Umbilical cord (tissue), 2 donors: ENCODE results near the gene TREM1. TPM values are rescaled to one million over a fixed set of nuclear protein-coding genes. Genes with fewer than 3 reads are reported as not detected.
"Not testable (repeated sequence)": the region's sequence is repeated elsewhere in the genome, so short reads cannot be mapped to it uniquely, and the experiment has no call there.

Experiments
- DNase-seq: peaks from one replicate; pipeline ENCODE4 v3.0.0-alpha.2; 2015; ENCODE audit warnings: low spot score
- total RNA-seq: library from RNA; depleted of rRNA; stranded (reverse); fragments of >200 nt; gene quantifications from one replicate; pipeline ENCODE4 v1.2.3, GENCODE V29; 2014; ENCODE audit warnings: low replicate concordance; ENCODE audit not compliant: insufficient read depth

The TREM1 gene
- total RNA-seq, 1 donor from 2014 or later = 1.7 TPM

DNA sequence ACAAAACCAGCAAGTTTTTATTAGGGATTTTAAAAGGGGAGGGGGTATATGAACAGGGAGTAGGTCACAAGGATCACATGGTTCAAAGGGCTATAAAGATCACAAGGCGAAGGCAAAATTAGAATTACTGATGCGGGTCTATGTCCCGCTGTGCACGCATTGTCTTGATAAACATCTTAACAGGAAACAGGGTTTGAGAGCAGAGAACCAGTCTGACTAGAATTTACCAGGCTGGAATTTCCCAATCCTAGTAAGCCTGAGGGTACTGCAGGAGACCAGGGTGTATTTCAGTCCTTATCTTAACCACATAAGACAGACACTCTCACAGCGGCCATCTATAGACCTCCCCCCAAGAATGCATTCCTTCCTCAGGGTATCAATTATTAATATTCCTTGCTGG lies 10.8 kb upstream of the TREM1 start:
- DNase-seq = not testable (repeated sequence)

DNA sequence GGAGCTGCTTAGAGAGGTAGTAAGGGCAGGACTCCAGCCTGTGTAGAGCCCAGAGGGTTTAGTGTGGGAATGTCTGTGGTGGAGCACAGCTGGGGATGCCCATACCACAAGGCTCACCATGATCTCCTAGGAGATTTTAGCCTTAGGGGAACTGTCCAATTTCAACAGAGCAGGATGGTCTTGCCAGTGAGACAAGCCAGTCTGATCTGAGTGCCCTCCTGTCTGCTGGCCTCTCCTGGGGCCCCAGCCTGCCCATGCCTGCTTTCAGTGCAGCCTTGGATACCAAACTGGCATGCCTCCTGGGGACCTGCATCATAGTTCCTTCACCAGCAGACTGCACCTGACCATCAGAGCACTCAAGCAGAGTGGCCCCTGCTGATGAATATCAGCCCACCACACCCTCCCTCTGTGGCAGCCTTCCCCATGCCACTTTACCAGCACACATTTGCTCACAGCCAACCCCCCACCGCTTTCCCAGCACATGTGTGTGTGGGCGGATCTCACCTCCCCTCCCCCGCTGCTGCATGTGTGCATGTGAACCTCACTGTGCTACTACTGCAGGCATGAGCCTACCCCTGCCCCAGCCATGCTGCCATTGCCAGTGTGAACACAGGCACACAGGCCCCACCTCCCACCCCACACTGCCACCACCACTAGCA lies 7.9 kb upstream of the TREM1 start:
- no peak for DNase-seq

DNA sequence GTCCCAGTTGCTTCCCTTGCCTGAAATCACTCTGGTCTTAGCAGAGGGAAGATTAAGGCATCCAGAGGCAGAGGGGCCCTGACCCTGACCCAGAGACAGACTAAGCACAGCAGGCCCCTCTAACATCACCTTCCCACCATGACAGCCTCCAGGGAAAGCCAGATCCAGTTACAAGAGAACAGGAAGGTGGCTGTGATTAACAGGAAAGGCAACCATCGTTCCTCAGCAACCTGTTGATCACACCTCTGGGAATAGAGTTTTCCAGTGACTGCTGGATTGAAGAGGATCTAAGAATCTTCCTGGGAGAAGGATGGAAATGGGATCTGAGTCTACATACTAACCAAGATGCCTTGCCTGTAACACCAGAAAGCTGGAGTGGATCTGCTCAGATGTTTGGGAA lies 5.2 kb upstream of the TREM1 start:
- DNase-seq = no peak

DNA sequence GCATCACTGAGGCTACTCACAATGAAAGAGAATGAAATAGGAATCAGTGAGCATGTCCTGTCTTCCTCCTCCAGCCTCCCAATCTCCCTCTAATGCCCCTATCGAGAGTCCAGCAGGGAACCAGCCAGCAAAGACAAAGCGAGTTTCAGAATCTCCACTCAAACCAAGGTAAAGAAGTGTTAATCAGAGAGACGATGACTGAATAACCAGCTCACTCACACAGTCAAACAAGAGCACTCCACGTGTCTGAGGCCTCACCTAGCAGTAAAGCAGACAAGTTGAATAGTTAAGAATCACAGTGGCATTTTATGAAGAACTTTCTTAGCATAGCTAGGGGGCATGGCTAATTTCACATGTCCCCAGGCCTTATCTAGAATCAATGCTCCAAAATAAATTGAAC lies 3.3 kb upstream of the TREM1 start:
- no peak for DNase-seq

DNA sequence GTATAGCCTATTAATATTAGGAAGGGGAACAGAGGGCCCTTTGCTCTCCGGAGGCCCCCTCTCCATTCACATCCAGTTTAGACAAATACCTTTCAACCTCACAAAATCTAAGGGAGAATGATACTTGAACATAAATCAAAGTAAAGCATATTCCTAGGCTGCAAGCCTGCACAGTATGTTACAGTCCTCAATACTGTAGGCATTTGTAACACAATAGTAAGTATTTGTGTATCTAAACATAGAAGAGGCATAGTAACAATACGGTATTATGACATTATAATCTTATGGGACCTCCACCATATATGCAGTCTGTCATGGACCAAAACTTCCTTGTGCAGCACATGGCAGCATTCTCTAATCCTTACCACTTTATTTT lies 2.3 kb upstream of the TREM1 start:
- DNase-seq = no peak

DNA sequence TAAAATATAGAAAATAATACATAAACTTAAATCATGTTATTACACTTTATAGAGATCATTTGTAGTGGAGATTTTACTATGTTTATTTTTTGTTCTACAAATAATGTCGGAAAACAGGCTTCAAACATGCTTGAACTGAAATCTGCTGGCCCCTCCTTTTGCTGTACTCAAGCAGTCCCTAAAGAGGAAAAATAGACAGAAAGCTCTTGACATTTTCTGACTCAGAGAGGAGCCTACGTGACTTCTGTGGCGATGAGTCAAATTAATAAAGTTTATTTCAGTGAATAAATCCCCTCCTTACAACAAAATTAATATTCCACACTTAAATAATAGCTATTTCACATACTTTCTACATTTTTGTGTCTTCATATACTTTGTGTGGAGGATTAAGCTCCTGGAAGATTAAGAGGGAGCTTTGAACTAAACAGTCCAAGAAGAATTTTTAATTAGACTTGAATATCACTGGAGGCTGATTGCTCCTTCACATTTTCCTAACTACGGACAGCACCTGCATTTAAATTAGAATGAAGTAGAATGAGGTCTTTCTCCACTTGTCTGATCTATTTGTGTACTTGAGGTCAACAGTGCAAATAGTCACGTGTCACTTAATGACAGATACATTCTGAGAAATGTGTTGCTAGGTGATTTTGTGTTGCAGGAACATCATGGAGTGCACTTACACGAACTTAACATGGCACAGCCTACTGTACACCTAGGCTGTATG lies 1.7 kb upstream of the TREM1 start:
- no peak for DNase-seq

DNA sequence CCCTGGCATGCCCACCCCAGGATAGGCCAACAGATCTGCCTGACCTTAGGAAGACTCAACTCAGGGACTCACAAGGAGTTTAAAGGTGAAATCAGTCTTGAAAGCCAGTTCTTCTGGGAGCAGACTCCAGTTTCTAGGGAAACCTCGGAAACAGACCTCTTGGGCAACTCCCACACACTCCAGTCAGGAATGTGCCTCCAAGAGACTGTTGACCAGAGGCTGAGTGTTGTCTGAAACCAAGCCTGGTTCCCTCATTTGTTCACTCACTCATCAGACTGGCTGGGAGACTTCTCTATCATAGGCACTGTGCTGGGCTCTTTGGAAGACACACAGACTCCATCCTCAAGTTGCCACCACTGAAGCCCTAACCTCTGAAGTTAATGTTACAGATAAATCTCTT lies 1.8 kb downstream of the TREM1 start:
- DNase-seq = no peak

DNA sequence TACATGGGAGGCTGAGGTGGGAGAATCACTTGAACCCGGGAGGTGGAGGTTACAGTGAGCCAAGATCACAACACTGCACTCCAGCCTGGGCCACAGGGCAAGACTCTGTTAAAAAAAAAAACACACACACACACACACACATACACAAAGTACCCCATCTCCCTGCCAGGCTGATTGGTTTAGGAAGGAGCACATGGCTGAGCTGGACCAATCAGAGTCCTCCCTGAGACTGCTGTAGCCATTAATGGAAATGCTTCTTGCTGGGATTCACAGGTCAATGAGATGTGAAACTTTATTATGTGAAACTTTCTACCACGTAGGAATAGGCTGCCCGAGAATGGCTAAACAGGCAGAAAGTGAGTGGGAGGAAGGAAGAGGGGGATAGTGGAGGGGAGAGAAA lies 2.9 kb downstream of the TREM1 start:
- DNase-seq = no peak

DNA sequence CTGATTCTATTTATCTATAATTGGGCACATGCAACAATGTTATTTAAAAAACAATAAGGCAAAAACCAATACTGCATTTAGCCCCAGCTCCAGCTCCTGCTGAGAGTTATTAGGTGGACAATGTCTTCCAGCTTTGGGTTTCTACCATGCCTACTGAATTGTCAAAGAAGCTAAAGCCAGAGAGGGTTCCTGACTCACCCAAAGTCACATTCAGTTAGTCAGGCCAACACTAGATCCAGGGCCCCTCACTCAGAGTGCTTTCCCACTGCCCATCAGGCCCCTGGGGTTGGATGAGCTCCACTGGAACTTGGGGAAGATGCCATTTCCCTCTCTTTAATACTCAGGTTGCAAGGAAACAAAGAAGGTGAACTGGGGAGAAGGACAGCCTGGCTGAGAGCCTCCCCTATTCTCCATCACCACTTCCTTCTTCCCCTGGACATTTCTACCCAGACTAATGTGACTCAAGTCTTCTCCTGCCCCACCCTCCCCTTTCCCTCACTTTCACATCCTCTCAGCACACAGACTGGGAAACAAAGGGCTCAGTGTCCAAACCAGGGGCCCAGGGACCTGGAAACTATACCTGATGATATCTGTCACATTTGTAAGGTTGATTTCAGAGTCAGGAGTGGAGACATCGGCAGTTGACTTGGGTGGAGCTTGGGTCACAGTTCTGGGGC lies 6.0 kb downstream of the TREM1 start:
- no peak for DNase-seq

DNA sequence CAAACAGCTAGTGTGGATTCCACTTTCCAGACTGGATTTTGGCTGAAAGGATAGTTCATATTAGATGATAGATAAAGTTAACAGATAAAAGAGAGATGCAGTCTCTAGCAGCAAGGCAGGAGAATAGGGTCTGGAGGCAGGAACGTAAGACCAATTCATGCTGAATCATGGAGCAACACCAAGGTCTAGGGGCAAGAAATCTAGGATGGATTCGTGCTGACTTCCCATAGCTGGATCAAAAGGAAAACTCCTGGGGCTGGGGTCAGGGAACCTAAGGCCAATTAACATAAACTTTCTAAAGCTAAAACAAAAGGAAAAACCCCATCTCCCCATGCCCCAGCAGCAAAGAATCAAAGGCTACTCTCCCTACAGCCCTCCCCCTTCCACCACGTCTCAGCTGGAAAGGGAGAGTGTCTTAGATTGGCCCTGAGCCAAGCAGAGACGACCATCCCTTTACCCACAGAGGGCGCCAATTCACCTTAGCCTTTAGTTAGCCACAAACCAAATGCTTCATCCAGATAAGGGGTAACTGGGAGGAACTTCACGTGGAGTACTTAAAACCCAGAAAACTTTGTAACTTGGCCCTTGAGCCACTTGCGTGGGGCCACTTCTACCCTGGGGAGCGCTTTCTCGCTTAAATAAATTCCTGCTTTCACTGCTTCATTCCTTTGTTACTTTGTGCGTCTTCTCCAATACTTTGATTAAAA lies 7.6 kb downstream of the TREM1 start:
- peak; percentile 32 for DNase-seq

DNA sequence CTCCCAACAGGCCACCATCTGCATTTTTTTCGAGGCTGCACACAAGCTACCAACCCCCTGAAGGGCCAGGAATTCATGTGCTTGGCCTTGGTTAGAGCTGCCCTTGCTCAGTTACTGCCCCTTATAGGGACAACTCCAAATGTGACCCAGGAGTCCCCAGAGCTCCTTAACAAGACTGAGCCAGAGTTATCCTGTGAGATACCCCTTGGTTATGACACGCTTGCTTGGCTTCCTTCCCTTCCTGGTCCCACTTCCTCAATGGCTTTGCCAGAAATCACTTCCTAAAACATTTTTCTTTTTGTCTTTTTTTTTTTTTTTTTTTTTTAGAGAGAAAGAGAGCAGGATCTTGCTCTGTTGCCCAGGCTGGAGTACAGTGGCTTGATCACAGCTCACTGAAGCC lies 8.9 kb downstream of the TREM1 start:
- DNase-seq = no peak

DNA sequence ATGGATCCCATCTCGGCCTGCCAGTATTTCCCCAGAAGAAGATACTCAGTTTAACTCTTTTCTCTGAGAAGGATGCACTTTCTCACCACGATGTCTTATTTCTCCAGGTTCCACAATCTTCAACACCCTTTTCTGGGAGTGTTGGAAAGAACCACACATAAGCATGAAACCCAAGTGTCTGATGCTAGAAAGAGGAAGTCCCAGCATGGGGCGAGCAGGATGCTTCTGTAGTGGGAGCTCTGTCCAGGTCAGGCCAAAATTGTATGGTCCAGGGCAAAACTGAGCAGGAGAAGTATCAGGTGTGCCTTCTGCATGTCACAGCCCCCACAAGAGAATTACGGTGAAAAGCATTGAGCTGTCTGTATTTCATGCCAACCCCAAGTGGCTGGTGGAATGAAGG lies 11.0 kb downstream of the TREM1 start:
- DNase-seq = no peak

DNA sequence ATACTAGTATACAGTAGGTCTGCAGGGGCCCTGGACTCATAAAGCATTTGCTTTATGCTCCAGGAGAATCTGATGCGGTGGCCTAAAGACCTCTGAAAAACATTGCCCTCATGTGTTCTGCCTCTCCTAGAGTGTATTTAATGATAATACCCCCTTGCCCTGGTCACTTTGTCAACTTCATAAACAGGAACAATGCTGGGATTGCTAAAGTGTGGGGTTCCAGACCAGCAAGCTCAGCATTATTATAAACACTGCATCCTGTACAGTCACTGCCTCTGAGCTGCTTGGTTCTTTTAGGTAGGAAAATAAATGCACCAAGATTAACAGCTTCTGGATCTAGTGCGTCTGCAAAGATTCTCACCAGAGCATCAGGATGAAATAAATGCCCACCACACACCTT lies 12.2 kb downstream of the TREM1 start:
- no peak for DNase-seq

DNA sequence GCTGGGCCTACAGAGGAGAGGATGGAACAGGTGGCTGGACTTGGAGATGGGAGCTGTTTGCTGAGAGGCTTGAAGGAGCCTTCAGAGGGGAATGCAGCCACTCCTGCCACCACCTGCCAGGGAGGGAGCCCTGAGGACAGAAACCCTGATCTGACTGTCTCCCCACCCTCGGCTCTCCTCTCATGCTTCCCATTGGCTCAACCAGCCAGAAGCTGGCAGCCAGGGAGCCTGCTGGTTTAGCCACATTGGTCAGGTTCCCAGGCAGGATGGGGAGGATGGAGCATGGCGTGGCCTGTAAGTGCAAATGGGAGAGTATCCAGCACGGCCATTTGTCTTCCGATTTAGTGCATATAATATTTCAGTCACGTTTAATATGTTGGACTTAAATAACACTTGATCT lies 12.8 kb downstream of the TREM1 start:
- no peak for DNase-seq

DNA sequence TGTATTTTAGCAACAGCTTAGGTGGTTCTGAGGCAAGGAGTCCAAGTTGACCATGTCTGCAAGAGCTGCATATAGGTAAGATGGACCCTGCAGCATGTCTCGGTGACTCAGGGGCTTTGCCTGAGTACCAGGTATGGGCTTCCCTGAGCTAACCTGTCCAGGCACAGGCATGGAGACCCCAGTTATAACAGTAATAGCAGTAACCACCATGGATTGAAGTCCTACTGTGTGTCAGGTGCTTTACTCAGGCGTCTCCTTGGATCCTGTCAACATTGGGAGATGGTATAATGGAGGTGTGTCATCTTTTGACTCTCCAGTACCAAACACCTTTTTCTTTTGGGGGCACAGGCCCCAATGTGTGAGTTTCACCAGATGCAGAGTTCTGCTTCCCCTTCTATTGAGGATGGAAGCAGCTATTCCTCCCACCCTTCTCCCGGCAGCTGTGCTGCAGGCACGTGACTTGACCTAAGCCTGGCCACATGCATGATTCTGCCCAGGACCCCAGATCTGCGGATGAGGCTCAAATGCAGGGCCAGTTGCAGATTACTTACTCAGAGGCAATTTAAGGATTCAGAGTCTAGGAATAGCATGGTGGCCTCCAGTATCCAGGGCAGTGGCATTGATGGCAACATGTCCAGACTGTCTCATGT lies 13.8 kb downstream of the TREM1 start:
- no peak for DNase-seq

DNA sequence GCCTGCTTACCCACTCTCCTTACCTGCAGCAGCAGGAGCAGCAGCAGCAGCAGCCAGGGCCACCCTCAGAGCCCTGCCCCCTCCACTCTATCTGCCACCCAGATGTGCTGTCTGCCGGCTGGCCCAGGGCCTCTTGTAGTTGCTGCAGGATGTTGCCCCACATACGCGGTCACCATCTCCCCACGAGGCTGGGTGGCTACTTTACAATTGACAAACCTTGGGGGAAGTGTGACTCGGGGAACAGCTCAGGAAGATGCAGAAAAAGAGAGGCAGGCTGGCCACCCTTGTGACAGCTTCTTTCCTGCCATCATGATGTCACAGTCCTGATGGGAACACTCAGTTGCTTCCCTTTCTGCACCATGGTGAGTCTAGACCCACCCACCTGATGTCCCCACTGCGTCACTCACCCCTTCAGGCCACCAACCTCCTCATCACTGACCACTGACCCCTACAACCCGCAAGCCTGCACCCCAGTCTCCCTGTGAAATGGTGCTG lies 14.5 kb downstream of the TREM1 start:
- DNase-seq = peak; percentile 11

DNA sequence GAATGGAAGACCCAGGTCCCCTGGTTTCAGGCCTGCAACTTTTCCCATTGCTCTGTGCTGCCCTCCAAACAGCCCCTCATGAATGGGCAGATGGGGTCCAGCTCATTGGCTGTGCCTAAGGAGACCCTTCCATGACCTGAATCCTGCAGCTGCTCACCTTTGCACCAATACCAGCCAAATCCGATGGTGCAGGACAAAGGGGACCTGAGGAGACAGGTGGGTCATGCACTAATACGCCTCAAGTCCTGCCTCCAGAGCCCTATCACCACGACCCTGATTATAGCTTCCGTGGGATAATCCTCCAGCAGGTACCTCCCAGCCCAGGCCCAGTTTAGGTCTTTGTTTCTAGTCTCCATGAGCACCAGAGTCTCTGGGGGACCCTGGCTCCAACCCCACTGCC lies 16.8 kb downstream of the TREM1 start:
- DNase-seq = no peak

DNA sequence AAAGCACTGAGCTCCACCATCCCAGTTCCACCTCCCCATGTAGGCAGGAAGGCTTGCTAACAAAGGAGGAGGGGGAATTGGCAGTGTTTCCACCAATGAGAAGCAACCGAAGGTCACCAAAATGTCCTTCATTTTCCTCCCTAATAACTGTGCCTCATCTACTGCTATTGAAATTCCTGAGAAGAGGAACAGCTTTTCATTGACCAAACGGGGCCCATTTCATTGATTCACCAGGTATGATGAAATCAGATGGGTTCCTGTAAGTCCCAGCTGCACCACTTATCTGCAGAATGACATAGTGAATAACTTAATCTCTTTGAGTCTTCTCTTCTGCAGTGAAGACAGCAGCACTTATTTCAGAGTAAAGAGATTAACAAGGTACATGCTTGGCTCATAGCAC lies 17.3 kb downstream of the TREM1 start:
- no peak for DNase-seq

DNA sequence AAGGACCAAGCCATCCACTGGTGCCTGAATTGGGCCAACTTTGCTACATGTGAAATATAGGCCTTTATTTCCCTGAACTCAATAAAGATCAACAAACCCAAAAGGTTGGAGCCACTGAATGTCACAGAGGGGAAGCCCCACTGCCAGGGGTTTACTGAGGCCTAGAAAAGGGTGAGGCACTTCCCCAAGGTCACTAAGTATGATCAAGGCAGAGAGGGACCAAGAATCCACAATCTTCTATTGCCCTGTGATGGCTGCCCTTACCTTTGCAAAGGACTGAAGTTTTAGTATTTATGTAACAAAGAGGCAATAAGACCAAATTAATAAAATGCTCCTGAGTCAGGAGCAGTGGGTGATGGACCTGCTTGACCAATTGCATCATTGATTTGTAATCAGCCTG lies 18.0 kb downstream of the TREM1 start:
- DNase-seq = no peak

DNA sequence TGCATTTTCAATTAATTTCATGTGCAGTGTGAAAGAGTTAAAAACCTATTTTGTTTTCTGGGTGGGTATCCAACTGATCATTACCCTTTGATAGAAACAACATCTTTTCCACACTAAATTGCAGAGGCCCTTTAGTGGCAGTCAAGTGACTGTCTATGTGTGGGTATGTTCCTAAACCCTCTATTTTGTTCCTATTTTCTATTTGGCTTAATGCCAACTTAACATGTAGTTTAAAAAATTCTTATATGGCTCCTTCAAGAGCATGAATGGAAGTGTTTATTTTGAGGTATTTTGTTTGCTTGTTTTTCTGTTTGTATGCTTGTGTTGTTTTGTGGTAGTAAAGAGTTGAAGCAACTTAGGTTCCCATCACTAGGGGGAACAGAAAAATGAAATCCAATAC lies 19.9 kb downstream of the TREM1 start:
- no peak for DNase-seq

DNA sequence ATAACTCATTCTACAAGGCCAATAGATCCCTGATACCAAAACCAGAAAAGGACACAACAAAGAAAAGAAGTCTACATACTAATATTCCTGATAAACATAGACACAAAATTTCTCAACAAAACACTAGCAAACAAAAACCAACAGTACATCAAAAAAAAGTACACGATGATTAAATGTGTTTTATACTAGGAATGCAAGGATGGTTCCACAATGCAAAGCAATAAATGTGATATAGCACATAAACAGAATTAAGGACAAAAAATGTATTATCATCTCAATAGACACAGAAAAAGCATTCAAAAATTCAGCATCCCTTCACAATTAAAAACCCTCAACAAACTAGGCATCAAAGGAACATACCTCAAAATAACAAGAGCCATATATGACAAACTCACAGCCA lies 23.2 kb downstream of the TREM1 start:
- no peak for DNase-seq

DNA sequence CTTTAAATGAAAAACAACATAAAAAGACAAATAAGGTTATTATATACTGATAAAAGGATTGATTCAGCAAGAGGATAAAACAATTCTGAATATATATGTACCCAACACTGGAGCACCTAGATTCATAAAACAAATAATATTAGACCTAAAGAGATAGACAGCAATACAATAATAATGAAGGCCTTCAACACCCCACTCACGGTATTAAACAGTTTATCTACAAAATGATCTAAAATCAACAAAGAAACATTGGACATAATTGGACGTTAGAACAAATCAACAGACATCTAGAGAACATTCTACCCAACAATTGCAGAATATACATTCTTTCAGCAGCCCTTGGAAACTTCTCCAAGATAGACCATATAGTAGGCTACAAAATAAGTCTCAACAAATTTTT lies 24.1 kb downstream of the TREM1 start:
- no peak for DNase-seq
